M059J (cell line): ENCODE data around the gene BRD9. TPM values are rescaled to one million over a fixed set of nuclear protein-coding genes. Genes with fewer than 3 reads are reported as not detected.
"Not testable (repeated sequence)": the region's sequence is repeated elsewhere in the genome, so short reads cannot be mapped to it uniquely, and the experiment has no call there.

Experiments
- DNase-seq: peaks from one replicate; pipeline ENCODE4 v3.0.0-alpha.2; 2012; ENCODE audit warnings: low read depth
- total RNA-seq: library from RNA; depleted of rRNA; stranded (reverse); fragments of >200 nt; shearing (Covaris generic); gene quantifications from 2 replicates; pipeline ENCODE4 v1.2.3, GENCODE V29; 2014

The BRD9 gene
- total RNA-seq, 1 experiment from 2014 or later: 37.3 TPM

- DNase-seq: peak; percentile 75
Measured at GRCh38 chr5:923281-923873, 30.8 kb upstream of the BRD9 start.

DNA sequence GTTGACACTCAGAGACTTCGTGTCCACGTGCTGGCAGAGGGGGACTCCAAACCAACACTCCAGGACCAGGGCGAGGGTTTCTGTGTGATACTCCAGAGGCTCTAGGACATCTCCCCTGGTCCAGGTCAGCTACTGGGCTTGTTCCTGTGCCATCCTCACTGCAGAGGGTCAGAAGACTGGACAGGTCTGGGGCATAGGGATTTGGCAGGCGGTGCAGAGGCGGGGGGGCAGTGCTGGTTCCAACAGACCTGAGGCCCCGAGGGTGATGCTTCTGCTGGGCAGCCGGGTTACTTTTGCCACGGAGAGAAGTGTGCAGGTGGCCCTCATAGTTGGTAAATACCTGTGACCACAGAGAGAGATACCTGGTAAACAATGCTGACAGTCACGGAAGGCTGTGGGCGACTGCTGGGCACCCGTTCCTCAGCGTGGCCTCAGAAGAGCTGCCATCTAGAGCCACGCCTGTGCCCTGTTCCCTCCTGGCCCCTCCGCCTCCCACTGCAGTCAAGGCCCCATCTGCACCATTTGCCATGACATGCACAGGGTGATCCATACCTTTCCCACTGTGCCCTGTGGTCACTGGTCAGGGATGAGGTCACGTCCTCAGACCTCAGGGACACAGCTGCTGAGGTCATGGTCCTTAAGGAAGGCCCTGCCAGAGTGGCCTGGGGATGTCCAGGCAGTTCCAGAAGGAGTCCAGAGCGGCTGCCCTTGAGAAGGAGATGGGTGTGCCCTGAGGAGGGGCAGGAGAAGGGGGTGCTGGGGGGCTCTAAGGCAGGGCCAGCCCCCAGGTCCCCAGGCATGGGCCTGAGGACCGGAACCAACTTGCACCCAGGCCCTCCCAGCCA lies 30.1 kb upstream of the BRD9 start:
- no peak for DNase-seq

GRCh38 chr5:921456-922435 lies 29.1 kb upstream of the BRD9 start:
- DNase-seq: no peak

- no peak for DNase-seq
Measured at GRCh38 chr5:920321-920720, 27.7 kb upstream of the BRD9 start.

DNA sequence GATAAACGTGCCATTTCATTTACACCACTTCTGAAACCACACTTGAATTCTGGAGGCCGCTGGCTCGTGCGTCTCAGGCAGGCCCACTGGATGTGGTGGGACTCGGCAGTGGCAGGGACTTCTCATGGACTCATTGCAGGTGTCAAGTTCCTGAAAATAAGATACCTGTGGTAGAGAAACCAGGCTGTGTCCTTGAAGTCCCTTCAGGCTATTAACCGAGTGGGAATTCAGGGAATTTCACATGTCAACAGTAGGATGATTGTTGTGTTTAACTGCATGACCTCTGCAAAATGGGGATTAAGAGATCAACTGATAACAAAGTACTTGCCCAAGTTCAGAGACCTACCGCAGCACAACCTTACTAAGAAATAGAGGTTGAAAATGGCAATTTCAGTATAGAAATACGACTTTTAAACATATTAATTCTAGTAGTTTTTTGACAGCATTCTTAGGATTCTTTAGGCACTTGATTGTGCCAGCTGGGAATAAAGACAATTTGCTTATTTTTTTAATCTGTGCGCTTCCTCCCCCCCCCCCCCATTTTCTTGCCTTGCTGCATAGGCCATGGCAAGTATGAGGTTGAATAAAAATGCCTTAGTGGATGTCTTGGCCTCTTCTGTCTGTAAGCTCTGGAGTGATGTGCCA lies 26.9 kb upstream of the BRD9 start:
- DNase-seq: peak; percentile 56

DNA sequence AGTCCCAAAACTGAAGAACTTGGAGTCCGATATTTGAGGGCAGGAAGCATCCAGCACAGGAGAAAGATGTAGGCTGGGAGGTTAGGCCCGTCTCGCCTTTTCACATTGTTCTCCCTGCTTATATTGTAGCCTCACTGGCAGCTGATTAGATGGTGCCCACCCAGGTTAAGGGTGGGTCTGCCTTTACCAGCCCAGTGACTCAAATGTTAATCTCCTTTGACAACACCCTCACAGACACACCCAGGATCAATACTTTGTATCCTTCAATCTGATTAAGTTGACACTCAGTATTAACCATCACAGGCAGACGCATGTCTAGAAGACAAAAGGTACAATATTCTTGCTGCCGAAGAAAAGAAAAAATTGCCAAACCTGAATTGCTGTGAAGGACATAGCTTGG lies 26.1 kb upstream of the BRD9 start:
- not testable (repeated sequence) for DNase-seq

DNA sequence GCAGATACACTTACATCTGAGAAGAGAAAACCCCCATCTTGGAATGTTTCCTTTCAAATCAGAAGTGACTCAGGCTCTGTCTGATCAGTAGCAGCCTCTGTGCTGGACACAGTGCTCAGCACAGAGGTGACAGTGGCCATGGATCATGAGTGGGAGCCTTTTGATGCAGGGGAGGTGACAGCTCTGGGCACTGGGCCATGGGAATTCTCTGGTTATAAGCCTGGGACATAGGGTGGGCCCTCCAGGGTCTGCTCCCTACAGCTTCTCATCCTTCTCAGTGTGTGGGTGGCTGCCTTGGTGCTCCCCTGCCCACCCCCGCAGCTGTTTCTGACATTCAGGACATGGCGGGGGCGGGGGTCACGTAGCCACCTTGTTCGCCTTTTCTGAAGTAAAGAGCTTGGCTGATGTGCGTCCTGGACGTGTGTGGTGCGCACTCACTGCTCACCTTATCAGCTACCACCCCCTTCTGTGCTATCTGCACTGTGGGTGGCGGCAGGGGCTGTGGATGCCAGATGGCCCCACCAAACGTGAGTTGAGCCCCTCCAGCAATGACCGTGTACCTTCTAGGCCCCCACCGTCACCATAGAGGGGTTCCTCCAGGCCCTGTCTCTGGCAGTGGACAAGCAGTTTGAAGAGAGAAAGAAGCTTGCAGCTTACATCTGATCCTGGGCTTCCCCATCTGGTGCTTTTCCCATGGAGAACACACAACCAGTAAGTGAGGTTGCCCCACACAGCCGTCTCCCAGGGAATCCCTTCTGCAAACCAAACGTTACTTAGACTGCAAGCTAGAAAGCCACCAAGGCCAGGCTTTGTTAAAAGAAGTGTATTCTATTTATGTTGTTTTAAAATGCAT lies 24.1 kb upstream of the BRD9 start:
- no peak for DNase-seq

- no peak for DNase-seq
Measured at GRCh38 chr5:915946-916345, 23.3 kb upstream of the BRD9 start.

DNA sequence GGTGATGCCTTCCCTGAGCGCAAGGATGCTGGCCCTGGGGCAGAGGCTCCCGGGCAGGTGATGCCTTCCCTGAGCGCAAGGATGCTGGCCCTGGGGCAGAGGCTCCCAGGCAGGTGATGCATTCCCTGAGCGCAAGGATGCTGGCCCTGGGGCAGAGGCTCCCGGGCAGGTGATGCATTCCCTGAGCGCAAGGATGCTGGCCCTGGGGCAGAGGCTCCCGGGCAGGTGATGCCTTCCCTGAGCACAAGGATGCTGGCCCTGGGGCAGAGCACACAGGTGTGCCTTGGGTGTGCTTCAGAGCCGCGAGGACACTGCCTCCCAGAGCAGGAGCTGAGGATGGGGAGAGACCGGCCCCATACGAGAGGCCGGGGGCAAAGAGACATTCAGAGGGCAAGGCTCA lies 22.7 kb upstream of the BRD9 start:
- DNase-seq: not testable (repeated sequence)

GRCh38 chr5:914612-915011 lies 22.0 kb upstream of the BRD9 start:
- DNase-seq: no peak

DNA sequence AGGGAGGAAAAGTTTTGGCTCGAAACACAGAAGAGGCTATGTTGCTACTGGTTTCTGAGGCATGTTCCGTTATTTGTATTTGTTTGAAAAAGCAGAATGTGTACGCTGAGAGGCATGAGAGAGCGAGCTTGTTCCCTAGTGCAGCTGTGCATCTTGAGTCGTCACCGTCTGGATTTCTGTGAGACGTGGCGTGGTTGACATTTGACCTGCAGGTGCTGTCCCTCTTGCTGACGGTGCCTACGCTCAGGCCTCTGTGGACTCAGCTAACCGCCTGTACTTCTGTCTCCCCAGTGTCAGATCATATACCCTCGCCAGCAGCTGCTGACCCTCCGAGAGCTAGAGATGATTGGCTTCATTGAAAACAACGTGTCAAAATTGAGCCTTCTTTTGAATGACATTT lies 21.6 kb upstream of the BRD9 start:
- DNase-seq: no peak

DNA sequence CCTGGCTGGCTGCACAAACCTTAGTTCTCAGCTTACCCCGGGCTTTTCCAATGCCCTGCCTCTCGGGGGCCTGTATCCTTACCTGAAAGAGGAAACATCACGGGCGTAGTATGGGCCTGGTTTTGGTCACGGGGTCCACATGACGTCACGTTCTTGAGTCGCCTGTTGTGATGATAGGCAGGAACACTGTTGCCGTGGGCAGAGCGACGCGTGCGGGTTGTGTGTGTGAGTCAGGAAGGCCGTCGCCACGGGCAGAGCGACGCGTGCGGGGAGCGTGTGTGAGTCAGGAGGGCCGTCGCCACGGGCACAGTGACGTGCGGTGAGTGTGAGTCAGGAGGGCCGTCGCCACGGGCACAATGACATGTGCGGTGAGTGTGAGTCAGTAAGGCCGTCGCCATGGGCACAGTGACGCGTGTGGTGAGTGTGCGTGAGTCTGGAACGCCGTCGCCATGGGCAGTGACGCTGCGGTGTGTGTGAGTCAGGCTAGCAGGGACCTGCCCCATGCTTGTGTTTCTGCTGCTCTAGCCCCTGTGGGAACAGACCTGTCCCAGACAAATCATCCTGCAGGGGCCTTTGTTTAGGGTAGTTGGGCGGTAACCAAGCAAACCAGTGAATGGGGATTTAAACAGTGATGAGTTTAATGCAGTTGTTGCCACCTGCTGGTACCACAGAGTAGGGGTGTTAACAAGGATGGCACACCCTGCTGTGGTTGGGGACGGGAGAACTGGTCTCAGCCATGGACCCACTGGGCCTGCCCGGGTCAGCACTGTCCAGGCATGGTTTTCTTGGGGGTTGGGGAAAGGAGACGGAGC lies 19.9 kb upstream of the BRD9 start:
- peak; percentile 99 for DNase-seq

- DNase-seq: peak; percentile 97
Measured at GRCh38 chr5:911601-912000, 19.0 kb upstream of the BRD9 start.

- DNase-seq: no peak
Measured at GRCh38 chr5:910769-911160, 18.2 kb upstream of the BRD9 start.

DNA sequence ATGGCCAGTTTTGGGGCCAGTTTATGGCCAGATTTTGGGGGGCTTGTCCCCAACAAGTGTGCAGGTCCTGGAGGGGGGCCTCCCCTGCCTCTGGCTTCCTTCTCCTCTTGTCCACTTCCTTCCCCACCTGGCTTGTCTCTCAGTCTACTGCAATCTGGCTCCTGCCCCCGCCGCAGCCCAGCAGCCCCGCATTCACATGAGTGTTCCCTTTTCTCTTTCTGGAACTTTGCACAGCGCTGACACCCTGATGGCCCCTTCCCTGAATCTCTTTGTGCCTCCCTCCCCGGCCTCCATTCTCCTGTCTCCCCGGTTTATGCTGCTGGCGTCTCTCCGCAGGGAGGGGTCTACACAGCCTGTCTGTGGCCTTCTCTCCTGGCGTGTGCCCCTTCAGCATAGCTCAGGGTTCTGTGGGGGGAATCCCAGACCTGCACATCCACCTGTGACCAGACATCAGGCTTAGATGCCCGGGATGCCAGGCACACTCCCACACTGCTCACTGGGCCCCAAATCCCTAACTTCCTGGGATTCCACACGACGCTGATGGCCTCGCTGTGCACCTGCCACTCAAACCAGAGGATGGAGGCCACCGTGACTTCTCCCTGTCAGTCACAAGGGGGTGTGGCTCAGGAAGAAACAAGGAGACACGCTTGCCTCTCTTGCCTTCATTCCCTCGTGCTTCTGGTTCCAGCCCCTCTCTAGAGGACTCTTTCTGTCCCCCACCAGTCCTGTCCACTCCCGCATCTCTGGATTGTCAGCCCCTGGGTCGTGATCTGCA lies 17.6 kb upstream of the BRD9 start:
- DNase-seq: no peak

- no peak for DNase-seq
Measured at GRCh38 chr5:909086-909485, 16.5 kb upstream of the BRD9 start.

- no peak for DNase-seq
Measured at GRCh38 chr5:908172-908571, 15.6 kb upstream of the BRD9 start.

DNA sequence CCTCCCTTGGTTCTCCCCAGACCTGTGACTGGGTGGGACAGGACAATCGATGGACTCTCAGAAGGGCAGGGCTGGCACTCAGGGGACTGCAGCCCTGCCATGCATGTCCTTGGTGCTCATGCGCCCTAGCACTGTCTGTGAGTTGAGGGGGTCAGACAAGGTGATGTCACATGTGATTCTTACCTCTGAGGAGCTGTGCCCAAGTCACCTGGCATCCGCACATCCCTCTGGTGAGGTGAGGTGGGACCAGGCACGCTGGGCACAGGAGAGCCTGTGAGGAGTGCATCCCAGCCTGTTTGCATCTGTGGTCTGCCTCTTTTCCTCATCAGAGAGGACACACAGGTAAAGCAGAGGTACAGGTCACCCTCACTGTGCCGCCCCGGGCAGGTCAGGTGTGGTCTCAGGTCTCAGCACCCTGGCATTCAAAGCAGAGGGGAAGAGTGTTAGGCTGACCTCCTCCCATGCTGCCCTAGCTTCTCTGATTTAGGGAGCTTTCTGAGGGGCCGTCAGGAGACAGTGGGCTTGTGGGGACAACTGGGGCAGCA lies 14.8 kb upstream of the BRD9 start:
- no peak for DNase-seq

- DNase-seq: no peak
Measured at GRCh38 chr5:905139-905642, 12.6 kb upstream of the BRD9 start.
